ENCODE data around the gene CPNE4. TPM values are rescaled to one million over a fixed set of nuclear protein-coding genes. Genes with fewer than 3 reads are reported as not detected.

Gene CPNE4
- total and polyA plus RNA-seq, 9 of the 15 experiments (the other 6 are each of a cell fraction or from before 2014, with no cell fraction given) = not detected

DNA sequence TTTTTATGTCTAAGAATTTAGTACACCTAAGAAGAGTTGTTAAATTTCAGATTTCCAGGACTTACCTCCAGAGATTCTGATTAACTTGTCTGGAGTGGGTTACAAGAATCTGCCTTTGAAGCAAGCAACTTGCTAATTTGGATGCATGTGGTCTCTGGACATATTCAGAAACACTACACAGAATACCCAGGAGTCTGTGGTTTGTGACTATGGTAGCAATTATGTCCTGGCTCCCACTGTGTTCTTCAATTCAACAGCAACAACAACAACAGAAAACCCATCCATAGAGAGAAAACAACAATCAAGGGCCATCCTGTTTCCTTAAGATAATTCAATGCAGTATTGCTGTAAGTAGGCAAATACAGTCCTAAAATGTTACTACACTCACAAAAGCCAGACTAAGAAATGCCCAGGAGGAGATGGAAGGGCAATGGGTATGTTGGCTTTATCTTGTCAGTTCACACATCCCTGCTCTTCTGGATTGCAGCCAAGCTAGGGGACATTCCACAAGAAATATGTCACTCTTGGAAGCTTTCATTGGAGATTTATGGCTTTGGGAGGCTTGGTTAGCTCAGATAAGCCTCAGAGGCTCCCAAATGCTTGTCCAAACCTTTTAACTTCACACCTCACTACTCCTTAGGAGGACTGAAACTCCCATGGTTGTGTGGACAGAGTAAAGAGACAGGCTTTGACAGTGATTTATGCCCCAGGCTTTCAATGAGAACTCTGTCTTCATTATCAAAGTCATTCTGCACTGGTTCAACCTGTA is 432.6 kb downstream of the CPNE4 start (continued):
- TF ChIP-seq, protein P1, sequence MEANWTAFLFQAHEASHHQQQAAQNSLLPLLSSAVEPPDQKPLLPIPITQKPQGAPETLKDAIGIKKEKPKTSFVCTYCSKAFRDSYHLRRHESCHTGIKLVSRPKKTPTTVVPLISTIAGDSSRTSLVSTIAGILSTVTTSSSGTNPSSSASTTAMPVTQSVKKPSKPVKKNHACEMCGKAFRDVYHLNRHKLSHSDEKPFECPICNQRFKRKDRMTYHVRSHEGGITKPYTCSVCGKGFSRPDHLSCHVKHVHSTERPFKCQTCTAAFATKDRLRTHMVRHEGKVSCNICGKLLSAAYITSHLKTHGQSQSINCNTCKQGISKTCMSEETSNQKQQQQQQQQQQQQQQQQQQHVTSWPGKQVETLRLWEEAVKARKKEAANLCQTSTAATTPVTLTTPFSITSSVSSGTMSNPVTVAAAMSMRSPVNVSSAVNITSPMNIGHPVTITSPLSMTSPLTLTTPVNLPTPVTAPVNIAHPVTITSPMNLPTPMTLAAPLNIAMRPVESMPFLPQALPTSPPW (CRISPR knock-in tag; IDR thresholded peaks at IDR 0.05) = no peak; the same call in 1 of the 2 replicates
- TF ChIP-seq JUND (IDR thresholded peaks at IDR 0.05; ENCODE audit: borderline replicate concordance, low read depth, low read length) (peak; percentile 60; the same call in 1 of the 2 replicates), JUND (tag; IDR thresholded peaks at IDR 0.05; ENCODE audit: borderline replicate concordance, low read depth, low read length) (peak; percentile 82; the same call in 2 of the 3 replicates), CTBP1 (IDR thresholded peaks at IDR 0.05; ENCODE audit: borderline replicate concordance) (peak; percentile 88), EP300 (IDR thresholded peaks at IDR 0.05; ENCODE audit: low read length) (peak; percentile 62), RHOXF2B (CRISPR knock-in tag; conservative IDR thresholded peaks at IDR 0.05) (no peak), TCF3 (CRISPR knock-in tag; IDR thresholded peaks at IDR 0.05) (peak; percentile 84), NCOR1 (IDR thresholded peaks at IDR 0.05) (peak; percentile 73), ZNF41 (CRISPR knock-in tag; conservative IDR thresholded peaks at IDR 0.05) (no peak), L3MBTL2 (IDR thresholded peaks at IDR 0.05) (peak; percentile 48; the same call in 1 of the 2 replicates), RCOR1 (IDR thresholded peaks at IDR 0.05; ENCODE audit: borderline replicate concordance in 1 of 2, low read depth in 2 of 2, low read length in 2 of 2) (peak in 1 of 2 experiments; percentile 55; a peak in 1 of 4 replicates), SMARCA4 (IDR thresholded peaks at IDR 0.05) (peak; percentile 89), TEAD1 (CRISPR knock-in tag; IDR thresholded peaks at IDR 0.05) (peak in 1 of 2 experiments; percentile 89; a peak in 2 of 4 replicates), ZNF584 (CRISPR knock-in tag; IDR thresholded peaks at IDR 0.05; ENCODE audit: low read depth) (peak; percentile 43; the same call in 1 of the 2 replicates), ATF7 (IDR thresholded peaks at IDR 0.05) (peak; percentile 74), CCNT2 (IDR thresholded peaks at IDR 0.05; ENCODE audit: borderline replicate concordance, extremely low read depth, insufficient read length, low read depth, low read length) (peak; percentile 58)
- TF ChIP-seq, protein P2, sequence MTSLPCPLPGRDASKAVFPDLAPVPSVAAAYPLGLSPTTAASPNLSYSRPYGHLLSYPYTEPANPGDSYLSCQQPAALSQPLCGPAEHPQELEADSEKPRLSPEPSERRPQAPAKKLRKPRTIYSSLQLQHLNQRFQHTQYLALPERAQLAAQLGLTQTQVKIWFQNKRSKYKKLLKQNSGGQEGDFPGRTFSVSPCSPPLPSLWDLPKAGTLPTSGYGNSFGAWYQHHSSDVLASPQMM (CRISPR knock-in tag; IDR thresholded peaks at IDR 0.05) = no peak
- TF ChIP-seq, protein P3, sequence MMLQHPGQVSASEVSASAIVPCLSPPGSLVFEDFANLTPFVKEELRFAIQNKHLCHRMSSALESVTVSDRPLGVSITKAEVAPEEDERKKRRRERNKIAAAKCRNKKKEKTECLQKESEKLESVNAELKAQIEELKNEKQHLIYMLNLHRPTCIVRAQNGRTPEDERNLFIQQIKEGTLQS (IDR thresholded peaks at IDR 0.05) = peak; percentile 58; the same call in 1 of the 2 replicates
- TF ChIP-seq, protein P3 (CRISPR knock-in tag; conservative IDR thresholded peaks at IDR 0.05) = no peak
- TF ChIP-seq, protein P4, sequence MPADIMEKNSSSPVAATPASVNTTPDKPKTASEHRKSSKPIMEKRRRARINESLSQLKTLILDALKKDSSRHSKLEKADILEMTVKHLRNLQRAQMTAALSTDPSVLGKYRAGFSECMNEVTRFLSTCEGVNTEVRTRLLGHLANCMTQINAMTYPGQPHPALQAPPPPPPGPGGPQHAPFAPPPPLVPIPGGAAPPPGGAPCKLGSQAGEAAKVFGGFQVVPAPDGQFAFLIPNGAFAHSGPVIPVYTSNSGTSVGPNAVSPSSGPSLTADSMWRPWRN (IDR thresholded peaks at IDR 0.05; ENCODE audit: low read depth) = 0 out of 2 replicates have a peak, but pooled peaks have one; percentile 20
- TF ChIP-seq, protein P5, sequence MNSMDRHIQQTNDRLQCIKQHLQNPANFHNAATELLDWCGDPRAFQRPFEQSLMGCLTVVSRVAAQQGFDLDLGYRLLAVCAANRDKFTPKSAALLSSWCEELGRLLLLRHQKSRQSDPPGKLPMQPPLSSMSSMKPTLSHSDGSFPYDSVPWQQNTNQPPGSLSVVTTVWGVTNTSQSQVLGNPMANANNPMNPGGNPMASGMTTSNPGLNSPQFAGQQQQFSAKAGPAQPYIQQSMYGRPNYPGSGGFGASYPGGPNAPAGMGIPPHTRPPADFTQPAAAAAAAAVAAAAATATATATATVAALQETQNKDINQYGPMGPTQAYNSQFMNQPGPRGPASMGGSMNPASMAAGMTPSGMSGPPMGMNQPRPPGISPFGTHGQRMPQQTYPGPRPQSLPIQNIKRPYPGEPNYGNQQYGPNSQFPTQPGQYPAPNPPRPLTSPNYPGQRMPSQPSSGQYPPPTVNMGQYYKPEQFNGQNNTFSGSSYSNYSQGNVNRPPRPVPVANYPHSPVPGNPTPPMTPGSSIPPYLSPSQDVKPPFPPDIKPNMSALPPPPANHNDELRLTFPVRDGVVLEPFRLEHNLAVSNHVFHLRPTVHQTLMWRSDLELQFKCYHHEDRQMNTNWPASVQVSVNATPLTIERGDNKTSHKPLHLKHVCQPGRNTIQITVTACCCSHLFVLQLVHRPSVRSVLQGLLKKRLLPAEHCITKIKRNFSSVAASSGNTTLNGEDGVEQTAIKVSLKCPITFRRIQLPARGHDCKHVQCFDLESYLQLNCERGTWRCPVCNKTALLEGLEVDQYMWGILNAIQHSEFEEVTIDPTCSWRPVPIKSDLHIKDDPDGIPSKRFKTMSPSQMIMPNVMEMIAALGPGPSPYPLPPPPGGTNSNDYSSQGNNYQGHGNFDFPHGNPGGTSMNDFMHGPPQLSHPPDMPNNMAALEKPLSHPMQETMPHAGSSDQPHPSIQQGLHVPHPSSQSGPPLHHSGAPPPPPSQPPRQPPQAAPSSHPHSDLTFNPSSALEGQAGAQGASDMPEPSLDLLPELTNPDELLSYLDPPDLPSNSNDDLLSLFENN (IDR thresholded peaks at IDR 0.05; ENCODE audit: low read depth in 2 of 2, low read length in 2 of 2) = 0 out of 4 replicates have a peak, but pooled peaks of 1 of the 2 experiments have one; percentile 34

Data from K562 (cell line).